ENCODE data around the gene CYP2D6.

CYP2D6 gene

GRCh38 chr22:42162728-42163489 lies 32.3 kb upstream of the CYP2D6 start:
- peaks cover 52% of the 10 kb centered on the region for H3K36me3 ChIP-seq
- DNase-seq, result no peak
- H3K27ac ChIP-seq, result no peak overlapping the region
- no peak overlapping the region for H3K4me3 ChIP-seq (ENCODE audit: low read depth, low read length)
- H3K27me3 ChIP-seq (ENCODE audit: insufficient read depth, low read depth, severe bottlenecking), result no peaks in the 10 kb centered on the region
- TF ChIP-seq, protein P1, sequence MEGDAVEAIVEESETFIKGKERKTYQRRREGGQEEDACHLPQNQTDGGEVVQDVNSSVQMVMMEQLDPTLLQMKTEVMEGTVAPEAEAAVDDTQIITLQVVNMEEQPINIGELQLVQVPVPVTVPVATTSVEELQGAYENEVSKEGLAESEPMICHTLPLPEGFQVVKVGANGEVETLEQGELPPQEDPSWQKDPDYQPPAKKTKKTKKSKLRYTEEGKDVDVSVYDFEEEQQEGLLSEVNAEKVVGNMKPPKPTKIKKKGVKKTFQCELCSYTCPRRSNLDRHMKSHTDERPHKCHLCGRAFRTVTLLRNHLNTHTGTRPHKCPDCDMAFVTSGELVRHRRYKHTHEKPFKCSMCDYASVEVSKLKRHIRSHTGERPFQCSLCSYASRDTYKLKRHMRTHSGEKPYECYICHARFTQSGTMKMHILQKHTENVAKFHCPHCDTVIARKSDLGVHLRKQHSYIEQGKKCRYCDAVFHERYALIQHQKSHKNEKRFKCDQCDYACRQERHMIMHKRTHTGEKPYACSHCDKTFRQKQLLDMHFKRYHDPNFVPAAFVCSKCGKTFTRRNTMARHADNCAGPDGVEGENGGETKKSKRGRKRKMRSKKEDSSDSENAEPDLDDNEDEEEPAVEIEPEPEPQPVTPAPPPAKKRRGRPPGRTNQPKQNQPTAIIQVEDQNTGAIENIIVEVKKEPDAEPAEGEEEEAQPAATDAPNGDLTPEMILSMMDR (IDR thresholded peaks at IDR 0.05; ENCODE audit: low read depth, low read length), result no peak
- H3K9me3 ChIP-seq (ENCODE audit: severe bottlenecking), result no peaks in the 10 kb centered on the region

GRCh38 chr22:42160830-42161696 lies 30.5 kb upstream of the CYP2D6 start:
- Histone ChIP-seq H3K27ac (no peak overlapping the region), H3K36me3 (peaks cover 40% of the 10 kb centered on the region), H3K27me3 (ENCODE audit: insufficient read depth, low read depth, severe bottlenecking) (no peaks in the 10 kb centered on the region), H3K9me3 (ENCODE audit: severe bottlenecking) (no peaks in the 10 kb centered on the region), H3K4me3 (ENCODE audit: low read depth, low read length) (no peak overlapping the region)
- TF ChIP-seq, protein P1 (IDR thresholded peaks at IDR 0.05; ENCODE audit: low read depth, low read length), result no peak
- DNase-seq, result no peak

- Histone ChIP-seq H3K27ac (no peak overlapping the region), H3K36me3 (peaks cover 38% of the 10 kb centered on the region)
- TF ChIP-seq, protein P1 (IDR thresholded peaks at IDR 0.05; ENCODE audit: low read depth, low read length), result no peak
Measured at GRCh38 chr22:42160251-42160650, 29.6 kb upstream of the CYP2D6 start.

GRCh38 chr22:42158456-42159132 lies 28.0 kb upstream of the CYP2D6 start:
- H3K9me3 ChIP-seq (ENCODE audit: severe bottlenecking), result no peaks in the 10 kb centered on the region
- no peak for DNase-seq
- H3K36me3 ChIP-seq, result peaks cover 40% of the 10 kb centered on the region
- TF ChIP-seq, protein P1 (IDR thresholded peaks at IDR 0.05; ENCODE audit: low read depth, low read length), result no peak
- no peak overlapping the region for H3K27ac ChIP-seq
- H3K27me3 ChIP-seq (ENCODE audit: insufficient read depth, low read depth, severe bottlenecking), result no peaks in the 10 kb centered on the region
- no peak overlapping the region for H3K4me3 ChIP-seq (ENCODE audit: low read depth, low read length)

More at GRCh38 chr22:42160251-42160650, 29.6 kb upstream of the CYP2D6 start:
- DNase-seq, result no peak
- Histone ChIP-seq H3K9me3 (ENCODE audit: severe bottlenecking) (no peaks in the 10 kb centered on the region), H3K27me3 (ENCODE audit: insufficient read depth, low read depth, severe bottlenecking) (no peaks in the 10 kb centered on the region), H3K4me3 (ENCODE audit: low read depth, low read length) (no peak overlapping the region)

DNA sequence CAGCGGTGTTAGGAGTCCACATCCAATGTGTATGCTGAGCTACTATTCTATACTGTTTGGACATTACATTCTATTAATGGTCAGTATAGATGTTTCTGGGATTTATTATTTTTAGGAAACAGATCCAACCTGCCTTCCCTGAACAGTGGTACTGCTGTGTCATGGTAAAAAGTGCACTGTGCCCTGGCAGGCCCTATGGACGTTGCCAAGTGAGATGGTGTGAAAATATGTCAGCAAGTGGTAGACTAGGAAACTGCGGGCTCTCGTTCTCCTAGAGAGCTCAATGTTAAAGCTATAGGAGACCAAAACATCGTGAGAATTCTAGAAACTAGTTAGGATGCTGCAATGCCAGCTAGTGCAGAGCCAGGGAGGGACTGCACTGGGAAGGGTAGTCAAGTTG lies 26.0 kb upstream of the CYP2D6 start:
- DNase-seq, result no peak
- TF ChIP-seq, protein P1 (IDR thresholded peaks at IDR 0.05; ENCODE audit: low read depth, low read length), result no peak
- Histone ChIP-seq H3K36me3 (peaks cover 32% of the 10 kb centered on the region), H3K27ac (no peak overlapping the region), H3K9me3 (ENCODE audit: severe bottlenecking) (no peaks in the 10 kb centered on the region), H3K4me3 (ENCODE audit: low read depth, low read length) (no peak overlapping the region), H3K27me3 (ENCODE audit: insufficient read depth, low read depth, severe bottlenecking) (no peaks in the 10 kb centered on the region)
